HG03558 (cell line): ENCODE results near the gene ZMPSTE24.

ENCODE experiments used
- ATAC-seq: cut with Tn5 transposase; IDR thresholded peaks from one replicate; pipeline ENCODE4 v1.9.1; 2021; ENCODE audit warnings: moderate number of reproducible peaks; ENCODE audit not compliant: unreplicated experiment; ENCODE audit errors: extremely low read depth

The ZMPSTE24 gene

GRCh38 chr1:40302475-40302874 lies 44.4 kb downstream of the ZMPSTE24 start:
- no peak for ATAC-seq

DNA sequence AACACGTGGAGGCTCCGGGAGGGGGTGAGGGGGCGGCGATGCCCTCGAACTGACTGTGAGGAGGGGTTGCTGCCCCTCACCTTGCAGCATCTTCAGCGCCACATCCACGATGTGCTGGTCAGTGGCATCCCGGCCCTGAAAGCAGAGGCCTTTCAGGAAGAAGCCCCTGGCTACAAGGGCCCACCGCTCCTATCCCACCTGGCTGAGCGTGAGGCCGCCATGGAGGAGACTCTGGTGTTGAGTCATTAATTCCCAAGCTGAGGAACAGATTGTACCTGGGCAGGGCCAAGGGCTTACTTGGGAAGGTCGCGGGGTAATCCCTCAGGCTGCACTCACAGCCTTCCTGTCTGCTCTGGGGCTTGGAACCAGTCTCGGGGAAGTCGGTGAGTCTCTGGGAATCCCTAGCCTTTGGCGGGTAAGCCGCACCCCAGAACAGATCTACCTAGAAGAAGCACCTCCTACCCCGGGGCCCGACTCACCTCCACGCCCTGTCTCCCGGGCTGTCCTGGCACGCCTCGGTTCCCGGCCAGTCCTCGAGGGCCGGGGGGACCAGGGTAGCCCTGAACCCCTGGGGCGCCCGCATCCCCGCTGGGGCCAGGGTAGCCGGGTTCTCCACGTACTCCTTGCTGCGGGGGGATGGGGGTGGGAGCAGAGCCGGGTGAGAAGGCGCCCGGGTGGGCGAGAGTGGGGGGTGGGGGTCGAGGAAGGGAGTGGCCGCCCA lies 45.2 kb downstream of the ZMPSTE24 start:
- no peak for ATAC-seq

GRCh38 chr1:40303790-40304189 lies 45.8 kb downstream of the ZMPSTE24 start:
- ATAC-seq, result no peak

DNA sequence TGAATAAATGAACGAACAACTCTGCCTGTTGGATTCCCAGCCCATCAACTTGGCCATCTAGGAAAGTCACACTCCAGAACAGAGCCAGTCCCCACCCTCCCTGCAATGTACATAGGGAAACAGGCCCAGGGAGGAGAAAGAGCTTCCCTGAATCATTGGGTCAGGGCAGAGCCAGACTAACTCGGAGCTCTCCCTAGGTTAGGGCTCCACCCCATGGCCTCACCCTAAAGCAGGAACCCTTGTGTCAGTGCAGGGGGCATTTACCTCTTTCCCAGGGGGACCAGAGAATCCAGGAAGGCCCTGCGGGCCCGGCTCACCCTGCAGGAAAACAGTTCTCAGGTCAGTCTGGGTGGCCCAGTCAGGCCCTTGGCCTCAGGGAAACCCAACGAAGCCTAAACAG lies 47.4 kb downstream of the ZMPSTE24 start:
- ATAC-seq, result no peak

DNA sequence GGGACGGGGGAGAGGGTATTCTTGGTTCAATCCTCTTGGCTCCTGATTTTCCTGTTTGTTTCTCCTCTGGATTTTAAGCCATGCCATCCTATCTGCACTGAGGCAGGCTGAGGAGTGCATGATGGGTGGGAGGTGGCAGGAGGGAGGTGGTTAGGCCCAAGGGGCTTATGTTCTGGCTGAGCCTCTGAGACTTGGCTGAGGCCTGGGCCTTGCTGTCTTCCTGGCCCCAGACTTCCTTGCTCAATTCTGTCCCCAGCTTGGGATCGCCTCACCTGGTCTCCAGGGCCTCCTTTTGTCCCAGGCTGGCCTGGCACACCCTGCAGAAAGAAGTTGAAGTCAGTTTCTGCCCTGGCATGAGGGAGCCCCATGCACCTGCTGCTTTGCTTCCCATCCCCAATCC lies 47.8 kb downstream of the ZMPSTE24 start:
- ATAC-seq, result no peak

DNA sequence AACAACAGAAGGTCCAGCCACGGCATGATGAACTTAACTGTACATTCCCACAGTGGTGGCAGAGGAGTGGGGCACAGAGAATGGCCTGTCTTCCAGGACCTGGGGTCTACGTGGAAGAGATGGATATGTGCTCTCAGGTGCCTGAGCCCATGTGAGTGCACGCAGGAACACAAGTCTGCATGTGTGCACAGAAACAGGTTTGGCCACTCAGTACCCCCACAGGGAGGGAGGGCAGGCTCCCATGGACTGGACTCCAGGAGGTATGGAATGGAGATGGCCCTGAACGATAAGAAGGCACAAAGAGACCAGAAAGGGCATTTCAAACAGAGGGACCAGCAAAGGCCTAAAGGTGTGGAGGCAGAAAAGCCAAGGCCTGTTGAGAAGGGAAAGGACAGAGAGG lies 48.3 kb downstream of the ZMPSTE24 start:
- no peak for ATAC-seq

DNA sequence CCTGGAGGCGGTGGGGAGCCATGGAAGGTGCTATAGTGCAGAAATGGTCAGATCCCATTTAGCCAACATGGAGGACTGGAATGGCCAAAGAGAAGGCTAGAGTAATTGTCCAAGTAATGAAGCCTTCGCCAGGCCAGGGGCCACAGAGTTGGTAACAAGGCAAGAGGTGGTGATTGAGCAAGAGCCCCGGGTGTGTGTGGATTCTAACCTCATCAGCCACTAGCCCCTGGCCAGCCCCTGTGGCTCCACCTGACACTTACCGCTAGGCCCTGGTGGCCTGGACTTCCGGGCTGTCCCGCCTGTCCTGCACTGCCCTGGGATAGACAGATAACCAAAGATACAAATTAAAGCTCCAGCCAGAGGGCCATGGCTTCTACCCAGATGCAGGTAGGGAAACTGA lies 49.1 kb downstream of the ZMPSTE24 start:
- no peak for ATAC-seq

GRCh38 chr1:40308036-40308727 lies 50.1 kb downstream of the ZMPSTE24 start:
- no peak for ATAC-seq

DNA sequence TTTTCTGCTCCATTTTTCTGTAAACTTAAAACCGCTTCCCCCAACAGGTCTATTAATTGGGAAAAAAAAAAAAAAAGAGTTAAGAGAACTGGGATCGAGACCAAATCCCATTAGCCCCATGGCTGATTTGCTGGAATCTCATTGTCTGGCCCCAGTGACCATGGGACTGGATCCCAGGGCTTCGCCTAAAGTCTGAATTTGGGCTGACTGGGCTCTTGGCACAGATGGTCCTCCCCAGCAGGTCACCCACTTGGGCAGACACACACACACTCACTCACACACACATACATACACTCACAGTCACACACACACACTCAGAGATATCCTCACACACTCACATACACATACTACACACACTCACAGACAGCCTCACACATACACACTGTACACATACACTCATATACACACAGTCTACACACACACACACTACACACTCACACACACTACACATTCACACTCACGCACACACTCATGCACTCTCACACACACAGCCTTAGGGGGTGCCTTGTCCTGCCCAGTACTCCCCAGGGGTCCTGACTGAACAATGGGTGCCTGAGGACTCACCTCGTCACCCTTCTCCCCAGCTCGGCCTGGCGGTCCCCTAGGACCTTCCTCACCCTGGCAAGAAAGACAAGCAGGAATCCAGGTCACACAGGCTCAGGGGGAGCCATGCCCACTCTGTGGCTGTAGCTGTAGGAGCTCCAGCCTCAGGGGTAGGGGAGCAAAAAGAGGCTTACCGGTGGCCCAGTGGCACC lies 51.5 kb downstream of the ZMPSTE24 start:
- ATAC-seq, result no peak

DNA sequence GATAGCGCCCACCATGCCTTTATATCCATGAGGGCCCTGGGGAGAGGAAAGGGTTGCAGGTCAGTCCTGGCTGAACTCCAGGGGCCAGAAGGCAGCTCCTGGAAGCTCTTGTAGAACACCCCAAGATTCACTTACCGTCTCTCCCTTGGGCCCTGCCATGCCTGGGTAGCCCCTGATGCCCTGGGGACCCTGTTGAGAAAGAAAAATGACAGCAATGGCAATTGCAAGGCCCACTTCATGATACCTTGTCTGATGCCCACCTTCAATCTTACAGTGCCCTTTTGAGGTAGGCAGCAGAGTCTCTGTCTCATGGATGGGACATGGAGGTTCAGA lies 52.1 kb downstream of the ZMPSTE24 start:
- no peak for ATAC-seq

- no peak for ATAC-seq
Measured at GRCh38 chr1:40310983-40311642, 53.1 kb downstream of the ZMPSTE24 start.

GRCh38 chr1:40311692-40312091 lies 53.7 kb downstream of the ZMPSTE24 start:
- no peak for ATAC-seq

GRCh38 chr1:40312238-40313205 lies 54.5 kb downstream of the ZMPSTE24 start:
- ATAC-seq, result no peak

DNA sequence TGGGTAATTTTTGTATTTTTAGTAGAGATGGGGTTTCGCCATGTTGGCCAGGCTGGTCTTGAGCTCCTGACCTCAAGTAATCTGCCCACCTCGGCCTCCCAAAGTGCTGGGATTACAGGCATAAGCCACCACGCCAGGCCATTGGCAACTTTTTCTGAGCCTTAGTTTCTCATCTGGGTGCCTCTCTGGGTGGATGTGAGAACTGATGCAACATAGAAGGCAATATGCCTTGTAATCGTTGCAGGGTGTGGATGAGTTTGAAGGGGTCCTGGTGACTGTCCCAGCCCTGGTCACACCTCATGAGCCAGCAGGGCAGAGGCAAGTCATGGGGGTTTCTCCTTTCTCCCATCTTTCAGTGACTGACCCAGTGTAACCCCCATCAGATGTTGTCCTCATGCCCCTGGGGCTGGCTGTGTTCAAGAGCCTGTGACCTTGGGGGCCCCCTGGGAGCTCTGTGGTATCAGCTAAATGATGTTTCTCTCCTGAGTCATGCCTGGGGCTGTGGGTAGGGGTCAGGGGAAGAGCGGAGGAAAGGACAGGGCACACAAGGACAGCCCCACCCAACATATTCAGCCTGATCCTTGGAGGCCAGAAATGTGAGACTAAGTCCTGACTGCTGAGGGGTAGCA lies 55.4 kb downstream of the ZMPSTE24 start:
- ATAC-seq, result no peak

DNA sequence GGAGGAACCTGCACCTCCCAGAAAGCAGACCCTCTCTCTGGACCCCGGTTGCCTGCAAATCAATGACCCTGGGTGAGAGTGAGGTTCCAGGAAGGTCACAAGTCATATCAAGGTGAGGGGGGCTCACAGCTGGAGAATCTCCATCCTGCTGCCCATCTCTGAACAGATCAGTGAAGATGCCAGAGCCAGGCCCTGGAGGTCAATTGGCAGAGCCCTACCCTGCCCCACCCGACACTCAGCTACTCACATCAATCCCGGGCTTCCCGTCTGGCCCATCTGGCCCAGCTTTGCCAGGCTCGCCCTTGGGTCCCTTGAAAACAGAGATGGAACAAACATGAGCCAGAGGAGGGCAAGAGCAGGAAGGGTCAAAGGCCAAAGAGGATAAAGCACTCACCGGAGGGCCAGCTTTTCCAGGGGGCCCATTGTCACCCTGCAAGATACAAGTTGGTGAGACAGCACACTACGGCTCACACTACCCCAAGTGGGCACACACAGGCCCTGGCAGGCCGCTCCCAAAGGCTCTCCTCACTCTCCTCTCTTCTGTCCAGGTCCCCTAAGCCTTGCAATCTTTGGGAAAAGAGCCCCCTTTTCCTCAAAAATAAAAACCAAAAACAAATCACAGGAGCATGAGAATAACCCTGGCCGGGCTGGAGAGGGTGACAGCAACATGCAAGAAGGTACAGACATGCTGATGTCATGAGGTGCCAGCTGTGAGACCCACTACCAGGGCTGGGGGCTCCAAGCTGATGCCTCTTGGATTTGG lies 56.1 kb downstream of the ZMPSTE24 start:
- no peak for ATAC-seq

DNA sequence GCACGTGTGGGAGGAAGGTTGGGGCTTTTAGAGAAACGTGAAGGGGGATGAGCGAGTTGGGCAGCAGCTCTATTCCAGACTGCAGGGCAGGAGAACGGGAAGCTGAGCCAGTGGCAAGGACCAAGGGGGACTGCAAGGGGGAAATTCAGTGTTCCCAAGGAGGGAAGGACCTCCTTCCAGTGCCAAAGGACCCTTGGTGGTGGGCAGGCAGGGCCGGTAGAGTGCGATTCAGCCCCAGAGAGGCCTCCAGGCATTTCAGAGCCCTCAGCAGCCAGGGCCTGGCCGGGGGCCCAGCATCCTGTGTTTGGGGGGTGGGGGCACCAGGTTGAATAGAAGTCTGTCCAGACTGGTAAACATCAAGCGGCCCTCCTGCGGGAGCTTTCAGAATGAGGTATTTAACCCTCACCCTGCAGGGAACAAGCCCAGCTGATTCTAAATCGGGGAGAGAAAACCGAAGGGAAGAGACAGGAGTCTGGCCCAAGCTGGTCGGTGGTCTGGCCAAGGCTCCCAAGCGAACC lies 56.7 kb downstream of the ZMPSTE24 start:
- ATAC-seq, result no peak

- ATAC-seq, result no peak
Measured at GRCh38 chr1:40315239-40315794, 57.3 kb downstream of the ZMPSTE24 start.
